SK-N-MC (cell line): ENCODE measurements around the gene RAD50.

ENCODE experiments used
- EZH2 ChIP-seq: fragments of 200-600 bp; sonication (generic); IDR thresholded peaks from one replicate; pipeline ENCODE4 v1.6.1; 2017; ENCODE audit warnings: antibody characterized with exemption
- FOXP2 ChIP-seq: optimal IDR thresholded peaks from 2 replicates; pipeline ENCODE3; 2011; ENCODE audit warnings: mild to moderate bottlenecking, moderate library complexity; ENCODE audit not compliant: insufficient read depth; ENCODE audit errors: extremely low read length, control extremely low read depth
- POLR2AphosphoS5 ChIP-seq: IDR thresholded peaks from 2 replicates; pipeline ENCODE4 v1.6.1; 2012; ENCODE audit warnings: mild to moderate bottlenecking, low read depth, low read length, borderline replicate concordance

DNA sequence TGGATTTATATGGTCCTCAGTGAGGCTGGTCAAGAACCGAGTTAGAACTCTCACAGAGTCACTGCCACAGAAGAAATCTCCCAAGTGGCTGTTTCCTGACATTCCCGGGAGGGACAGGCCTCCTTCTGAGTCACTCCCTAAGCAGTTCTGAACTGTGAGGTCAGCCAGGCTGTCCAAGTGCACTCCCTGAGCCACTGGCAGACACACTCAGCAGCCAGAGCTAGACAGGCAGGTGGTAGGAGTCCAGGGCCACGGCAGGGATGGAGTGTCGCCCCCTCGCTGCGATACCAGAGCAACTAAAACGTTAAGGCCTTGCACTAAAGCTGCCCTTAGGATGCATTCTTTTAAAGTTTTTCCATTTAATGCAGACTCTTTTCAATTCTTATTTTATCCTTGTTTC, 120.4 kb downstream of the RAD50 start:
- no peak for TF ChIP-seq EZH2
- no peak for TF ChIP-seq POLR2AphosphoS5
- TF ChIP-seq FOXP2, result no peak
